Myocyte (in vitro differentiated cells): ENCODE measurements around the gene RASA3. TPM values are rescaled to one million over a fixed set of nuclear protein-coding genes. Genes with fewer than 3 reads are reported as not detected.

Source experiments
- DNase-seq: peaks from one replicate; pipeline ENCODE4 v3.0.0-alpha.2; 2012; ENCODE audit warnings: low read depth
- total RNA-seq: library from RNA; depleted of rRNA; stranded (reverse); fragments of >200 nt; gene quantifications from 2 replicates; pipeline ENCODE4 v1.2.3, GENCODE V29; 2014

RASA3 gene
- total RNA-seq, 1 donor from 2014 or later, result 36.0 TPM

DNA sequence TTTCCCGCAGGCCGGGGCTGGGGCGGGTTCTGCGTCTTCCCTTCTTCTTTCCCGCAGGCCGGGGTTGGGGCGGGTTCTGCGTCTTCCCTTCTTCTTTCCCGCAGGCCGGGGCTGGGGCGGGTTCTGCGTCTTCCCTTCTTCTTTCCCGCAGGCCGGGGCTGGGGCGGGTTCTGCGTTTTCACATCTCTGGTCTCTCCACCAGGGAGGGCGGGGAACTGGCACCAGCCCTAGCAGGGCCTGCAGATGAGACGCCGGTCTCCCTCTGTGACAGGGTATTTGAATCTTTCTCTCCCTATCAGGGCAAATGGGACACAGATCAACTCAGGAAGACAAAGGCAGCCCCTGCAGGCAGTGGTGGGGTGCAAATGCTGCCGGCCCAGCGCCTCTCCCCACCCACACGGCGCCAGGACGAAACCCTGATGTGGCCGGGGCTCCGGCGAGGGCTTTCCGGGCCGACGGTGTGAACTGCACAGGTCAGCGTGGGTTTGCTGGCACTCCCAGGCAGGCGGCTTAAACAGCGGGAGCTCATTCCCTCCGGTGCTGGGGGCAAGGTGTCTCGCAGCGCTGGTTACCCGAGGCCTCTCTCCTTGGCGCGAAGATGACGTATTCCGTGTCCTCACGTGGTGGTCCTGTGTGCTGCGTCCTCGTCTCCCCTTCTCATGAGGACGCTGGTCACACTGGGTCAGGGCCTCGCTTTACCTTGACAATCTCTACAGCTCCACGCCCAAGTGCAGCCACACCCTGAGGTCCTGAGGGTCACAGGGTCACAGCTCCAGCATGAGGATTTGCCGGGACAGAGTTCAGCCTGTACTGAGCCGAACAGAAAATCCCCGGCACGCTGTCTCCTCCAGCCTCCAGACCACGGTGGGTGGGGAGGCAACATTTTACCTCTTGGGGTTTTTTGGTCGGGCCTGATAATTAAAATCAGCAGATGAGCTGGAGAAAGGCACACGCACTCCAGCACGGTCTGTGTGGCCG lies 157.8 kb downstream of the RASA3 start:
- DNase-seq, result no peak

GRCh38 chr13:113973218-113974164 lies 158.9 kb downstream of the RASA3 start, which contains the start of gene C13orf46:
C13orf46 (minus strand) TSS chr13:113974076; CDS start chr13:113973997, 79 bp downstream.
- DNase-seq, result no peak

DNA sequence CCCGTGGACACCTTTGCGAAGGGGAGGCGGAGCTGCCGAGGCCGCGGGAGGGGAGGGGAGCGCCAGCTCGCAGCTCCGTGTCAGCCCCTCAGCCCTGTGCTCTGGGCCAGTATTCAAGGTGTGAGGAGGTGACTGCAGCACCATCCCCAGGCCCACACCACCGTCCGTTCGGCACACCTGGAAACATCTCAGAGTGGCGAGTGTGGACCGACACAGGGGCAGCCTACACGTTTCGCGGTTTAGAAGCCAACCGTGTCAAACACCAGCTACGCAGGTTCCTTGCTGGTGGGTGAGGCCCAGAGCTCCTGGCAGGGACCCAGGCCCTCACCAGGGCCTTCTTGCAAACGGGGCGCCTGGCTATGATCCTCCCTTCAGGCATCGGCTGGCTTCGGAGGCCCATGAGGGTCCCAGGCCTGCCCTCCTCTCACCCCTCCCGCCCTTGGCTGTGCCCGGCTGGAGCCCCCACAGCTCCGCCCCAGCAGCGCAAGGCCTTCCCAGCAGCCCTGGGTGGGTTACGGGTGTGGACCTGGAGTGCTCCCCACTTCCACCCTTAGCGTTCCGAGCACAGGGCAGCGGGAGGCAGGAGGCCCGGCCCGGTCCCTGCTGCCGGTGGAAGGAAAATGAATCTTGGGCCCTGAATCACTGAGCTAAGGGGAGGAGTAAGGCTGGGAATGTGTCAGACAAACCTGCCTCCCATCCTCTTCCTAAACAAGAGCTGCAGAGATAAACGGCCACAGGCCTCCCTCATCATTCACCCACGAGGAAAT lies 159.8 kb downstream of the RASA3 start:
- no peak for DNase-seq

GRCh38 chr13:113971471-113972231 lies 160.8 kb downstream of the RASA3 start:
- no peak for DNase-seq

- DNase-seq, result no peak
Measured at GRCh38 chr13:113970810-113971470, 161.5 kb downstream of the RASA3 start.

DNA sequence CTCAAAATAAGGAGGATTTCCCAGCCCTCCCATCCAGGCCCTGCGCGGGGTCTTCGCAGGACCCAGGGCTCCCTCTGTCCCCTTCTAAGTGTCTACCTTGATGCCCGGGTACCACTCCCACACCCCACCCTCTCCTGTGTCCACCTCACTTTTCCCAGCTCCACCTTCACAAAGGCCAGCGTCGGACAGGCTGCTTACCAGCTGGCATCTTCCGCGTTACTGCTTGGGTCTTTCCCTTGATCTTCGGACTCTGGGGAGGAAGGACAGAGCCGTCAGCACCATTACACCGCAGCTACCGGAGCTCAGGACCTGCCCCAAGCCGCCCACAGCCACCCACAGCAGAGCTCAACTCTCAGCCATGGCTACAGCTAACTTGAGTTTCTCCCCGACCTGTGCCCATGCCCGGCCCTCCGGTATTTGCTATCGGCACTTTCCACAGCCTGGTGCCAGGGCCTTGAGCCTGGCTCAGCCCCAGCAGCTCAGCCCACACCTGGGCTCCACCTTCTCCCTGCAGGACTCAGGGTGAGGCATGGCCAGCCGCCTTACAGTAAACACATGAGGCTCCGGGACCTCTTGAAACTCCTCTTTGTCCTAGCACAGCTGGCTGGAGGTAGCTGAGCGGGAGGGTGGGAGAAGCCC lies 162.3 kb downstream of the RASA3 start:
- DNase-seq, result no peak

- no peak for DNase-seq
Measured at GRCh38 chr13:113969311-113969972, 163.0 kb downstream of the RASA3 start.

DNA sequence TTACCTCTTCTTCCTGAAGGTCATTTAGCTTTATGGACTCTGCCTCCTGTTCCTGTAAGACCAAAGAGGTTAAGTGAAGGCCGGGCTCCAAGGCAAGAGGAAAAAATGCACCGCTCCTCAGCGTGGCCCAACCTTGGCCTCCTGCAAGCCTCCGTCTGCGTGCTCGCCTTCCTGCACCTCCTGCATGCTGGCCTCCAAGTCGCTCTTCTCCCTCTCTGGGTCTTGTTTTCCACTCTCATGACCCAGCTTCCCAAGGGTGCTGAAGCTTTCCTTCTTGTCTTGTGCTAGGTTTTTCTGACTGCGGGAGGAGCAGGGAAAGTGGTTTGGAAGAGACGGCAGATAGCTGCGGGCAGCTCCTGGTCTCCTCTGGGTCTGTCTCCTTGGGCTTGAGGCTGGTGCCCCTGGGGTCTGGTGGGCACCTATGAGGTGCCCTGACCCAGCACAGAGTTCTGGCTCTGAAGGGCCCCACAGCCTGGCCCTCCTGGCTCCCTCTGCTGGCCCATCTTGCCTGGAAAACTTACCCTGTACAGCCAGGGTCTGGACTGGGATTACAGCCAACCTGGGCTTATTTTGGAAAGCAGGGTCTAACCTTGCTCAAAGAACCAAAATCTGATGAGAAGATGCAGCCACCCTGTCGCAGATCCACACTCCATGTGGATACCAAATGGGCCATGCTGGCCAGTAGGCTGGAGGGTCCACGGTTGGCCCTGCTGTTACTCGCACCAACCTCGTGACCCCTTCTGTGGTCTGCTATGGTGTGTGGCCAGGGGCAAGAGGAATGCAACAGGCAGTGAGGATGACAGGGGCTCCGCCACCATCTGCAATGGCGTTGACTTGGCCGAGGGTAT lies 163.7 kb downstream of the RASA3 start:
- no peak for DNase-seq

GRCh38 chr13:113967729-113968462 lies 164.5 kb downstream of the RASA3 start:
- DNase-seq, result no peak

- DNase-seq, result no peak
Measured at GRCh38 chr13:113967206-113967720, 165.2 kb downstream of the RASA3 start.

DNA sequence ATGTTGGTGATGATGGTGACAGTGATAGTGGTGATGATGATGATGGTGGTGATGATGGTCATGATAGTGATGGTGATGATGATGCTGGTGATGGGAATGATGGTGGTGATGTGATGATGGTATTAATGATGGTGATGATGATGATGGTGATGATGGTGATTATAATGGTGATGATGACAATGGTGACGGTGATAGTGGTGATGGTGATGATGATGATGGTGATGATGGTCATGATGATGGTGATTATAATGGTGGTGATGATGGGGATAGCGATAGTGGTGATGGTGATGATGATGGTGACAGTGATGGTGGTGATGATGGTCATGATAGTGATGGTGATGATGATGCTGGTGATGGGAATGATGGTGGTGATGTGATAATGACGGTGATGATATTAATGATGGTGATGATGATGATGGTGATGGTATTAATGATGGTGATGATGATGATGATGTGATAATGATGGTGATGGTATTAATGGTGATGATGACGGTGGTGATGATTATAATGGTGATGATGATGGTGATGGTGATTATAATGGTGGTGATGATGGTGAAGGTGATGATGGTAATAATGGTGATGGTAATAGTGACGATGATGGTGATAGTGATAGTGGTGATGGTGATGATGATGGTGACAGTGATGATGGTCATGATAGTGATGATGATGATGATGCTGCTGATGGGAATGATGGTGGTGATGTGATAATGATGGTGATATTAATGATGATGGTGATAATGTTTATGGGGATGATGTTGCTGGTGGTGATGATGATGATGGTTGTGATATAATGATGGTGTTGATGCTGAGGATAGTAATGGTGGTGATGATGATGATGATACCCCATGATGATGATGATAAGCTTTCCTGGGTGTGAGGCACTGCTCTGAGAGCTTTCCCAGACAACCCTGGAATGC lies 166.2 kb downstream of the RASA3 start:
- DNase-seq, result no peak

- DNase-seq, result no peak
Measured at GRCh38 chr13:113965383-113965874, 167.0 kb downstream of the RASA3 start.

- no peak for DNase-seq
Measured at GRCh38 chr13:113964251-113964995, 168.0 kb downstream of the RASA3 start.

GRCh38 chr13:113963376-113963775 lies 169.0 kb downstream of the RASA3 start:
- DNase-seq, result no peak

DNA sequence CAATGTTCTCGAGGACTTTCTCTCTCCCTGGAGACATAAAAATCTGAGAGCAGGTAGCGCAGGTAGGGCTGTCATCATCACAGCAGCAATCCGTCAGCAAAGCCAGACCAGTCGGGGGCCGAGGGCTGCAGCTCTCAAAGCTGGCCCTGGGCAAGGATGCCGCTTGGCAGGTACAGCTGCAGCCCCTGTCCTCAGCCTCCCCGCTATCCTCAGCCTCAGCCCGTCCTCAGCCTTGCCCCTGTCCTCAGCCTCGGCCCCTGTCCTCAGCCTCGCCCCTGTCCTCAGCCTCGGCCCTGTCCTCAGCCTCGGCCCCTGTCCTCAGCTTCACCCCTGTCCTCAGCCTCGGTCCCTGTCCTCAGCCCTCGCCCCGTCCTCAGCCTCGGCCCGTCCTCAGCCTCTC lies 169.4 kb downstream of the RASA3 start:
- no peak for DNase-seq
